MCF 10A (cell line): ENCODE results near the gene CLNK. TPM values are rescaled to one million over a fixed set of nuclear protein-coding genes. Genes with fewer than 3 reads are reported as not detected.

ENCODE experiments used
- BruUV-seq: library from RNA; stranded (reverse); fragments of 400-500 nt; replicated peaks from 2 replicates; lab custom pipeline; 2021; lab: Mats Ljungman, UMichigan
- CTCF ChIA-PET: fragments of 300-600 bp; sonication (Branson Sonifier 250); formaldehyde crosslinking; extraction: SDS; loops from one replicate; lab custom pipeline; 2021; ENCODE audit warnings: antibody characterized with exemption, inconsistent platforms; lab: Yijun Ruan, JAX
- POLR2A ChIA-PET: fragments of 300-600, 350-650 bp; sonication (Branson Sonifier 250); formaldehyde crosslinking; extraction: SDS; loops from one replicate; lab custom pipeline; 2020; ENCODE audit warnings: antibody characterized with exemption, inconsistent platforms; lab: Yijun Ruan, JAX
- DNase-seq: peaks from one replicate; pipeline ENCODE4 v3.0.0-alpha.2; 2018; ENCODE audit not compliant: unreplicated experiment
- H3K27ac Mint-ChIP-seq: one replicate; pipeline ENCODE4 v1.8.0; 2022; ENCODE audit warnings: mild to moderate bottlenecking, low read depth, mixed read lengths; ENCODE audit not compliant: unreplicated experiment
- H3K27me3 Mint-ChIP-seq: one replicate; pipeline ENCODE4 v1.8.0; 2022; ENCODE audit warnings: mixed read lengths; ENCODE audit not compliant: insufficient read depth, unreplicated experiment
- H3K36me3 Mint-ChIP-seq: one replicate; pipeline ENCODE4 v1.8.0; 2022; ENCODE audit warnings: mild to moderate bottlenecking, moderate library complexity, mixed read lengths; ENCODE audit not compliant: insufficient read depth, unreplicated experiment
- H3K4me1 Mint-ChIP-seq: one replicate; pipeline ENCODE4 v1.8.0; 2022; ENCODE audit warnings: mixed read lengths; ENCODE audit not compliant: insufficient read depth, unreplicated experiment
- H3K4me3 Mint-ChIP-seq: one replicate; pipeline ENCODE4 v1.8.0; 2022; ENCODE audit warnings: mild to moderate bottlenecking, moderate library complexity, mixed read lengths; ENCODE audit not compliant: unreplicated experiment
- H3K9me3 Mint-ChIP-seq: one replicate; pipeline ENCODE4 v1.8.0; 2022; ENCODE audit warnings: mixed read lengths; ENCODE audit not compliant: unreplicated experiment
- CTCF ChIP-seq: fragments of 200-600 bp; IDR thresholded peaks from one replicate; pipeline ENCODE4 v1.8.0; 2022; ENCODE audit warnings: antibody characterized with exemption, mild to moderate bottlenecking; ENCODE audit not compliant: unreplicated experiment
- intact Hi-C: fragments of 100-400 bp; cut with micrococcal nuclease; formaldehyde crosslinking; loops from 2 replicates; pipeline ENCODE4 v1.14.1; 2022
- total RNA-seq: library from RNA; stranded (reverse); gene quantifications from 2 replicates; pipeline ENCODE4 v1.2.3, GENCODE V29; 2022

CLNK gene
- total RNA-seq, 1 experiment from 2014 or later, result not detected

GRCh38 chr4:10500776-10501175, 183.8 kb downstream of the CLNK start:
- H3K36me3 Mint-ChIP-seq, result no peaks in the 10 kb centered on the region
- intact Hi-C loops, result no loop called here

GRCh38 chr4:10496200-10496599, 188.4 kb downstream of the CLNK start:
- POLR2A ChIA-PET, result no interaction called here
- DNase-seq, result no peak
- Mint-ChIP-seq H3K4me1 (no peaks in the 10 kb centered on the region), H3K4me3 (no peak overlapping the region), H3K9me3 (no peaks in the 10 kb centered on the region), H3K36me3 (no peaks in the 10 kb centered on the region), H3K27ac (no peak overlapping the region), H3K27me3 (no peaks in the 10 kb centered on the region)
- BruUV-seq, result no TSS peak
- TF ChIP-seq CTCF, result no peak
- CTCF ChIA-PET, result interaction anchor here (1.3 kb wide), 1 partner anchor 53 kb away, joined by 5 read pairs; no protein-coding TSS in a partner anchor
- intact Hi-C loops, result no loop called here

More at GRCh38 chr4:10500776-10501175, 183.8 kb downstream of the CLNK start:
- Mint-ChIP-seq H3K9me3 (peaks cover 10% of the 10 kb centered on the region), H3K27ac (no peak overlapping the region), H3K4me1 (no peaks in the 10 kb centered on the region), H3K4me3 (no peak overlapping the region), H3K27me3 (no peaks in the 10 kb centered on the region)
- no TSS peak for BruUV-seq
- POLR2A ChIA-PET, result no interaction called here
- DNase-seq, result no peak
- no peak for TF ChIP-seq CTCF
- CTCF ChIA-PET, result interaction anchor here (0.8 kb wide), 1 partner anchor 12 kb away, joined by 3 read pairs; no protein-coding TSS in a partner anchor

- BruUV-seq, result no TSS peak
- CTCF ChIA-PET, result interaction anchor here (1.3 kb wide), 1 partner anchor 54 kb away, joined by 5 read pairs; no protein-coding TSS in a partner anchor
Measured at GRCh38 chr4:10495651-10496050, 188.9 kb downstream of the CLNK start.

GRCh38 chr4:10492464-10492863, 192.1 kb downstream of the CLNK start:
- Mint-ChIP-seq H3K36me3 (no peaks in the 10 kb centered on the region), H3K27ac (no peak overlapping the region), H3K27me3 (no peaks in the 10 kb centered on the region), H3K9me3 (peaks cover 9% of the 10 kb centered on the region), H3K4me1 (no peaks in the 10 kb centered on the region), H3K4me3 (no peak overlapping the region)
- DNase-seq, result no peak
- ChIA-PET POLR2A (interaction anchor here (0.7 kb wide), 1 partner anchor 810 kb away, joined by 3 read pairs; no protein-coding TSS in a partner anchor), CTCF (interaction anchor here (0.6 to 1.0 kb wide), 4 partner anchors 9 to 609 kb away, joined by 3 to 7 read pairs (median 3); no protein-coding TSS in a partner anchor)
- intact Hi-C loops, result no loop called here
- no peak for TF ChIP-seq CTCF
- BruUV-seq, result no TSS peak

More at GRCh38 chr4:10495651-10496050, 188.9 kb downstream of the CLNK start:
- TF ChIP-seq CTCF, result no peak
- POLR2A ChIA-PET, result no interaction called here
- intact Hi-C loops, result no loop called here
- Mint-ChIP-seq H3K27ac (no peak overlapping the region), H3K36me3 (no peaks in the 10 kb centered on the region), H3K4me1 (no peaks in the 10 kb centered on the region), H3K4me3 (no peak overlapping the region), H3K27me3 (no peaks in the 10 kb centered on the region), H3K9me3 (no peaks in the 10 kb centered on the region)
- DNase-seq, result no peak
